NCI-H187 (cell line): ENCODE measurements around the gene FUT3.
"Not testable (repeated sequence)": the region's sequence is repeated elsewhere in the genome, so short reads cannot be mapped to it uniquely, and the experiment has no call there.

Experiments used
- DNase-seq, 2 experiments: peaks; one replicate each; lab custom pipeline; 2025; lab: John Stamatoyannopoulos, UW

Gene FUT3

GRCh38 chr19:5848621-5849020 is 2.6 kb downstream of the FUT3 start:
- not testable (repeated sequence) for DNase-seq

- not testable (repeated sequence) for DNase-seq
Observed at GRCh38 chr19:5847846-5848245, 3.4 kb downstream of the FUT3 start.

GRCh38 chr19:5844456-5845433 is 6.5 kb downstream of the FUT3 start:
- no peak for DNase-seq

GRCh38 chr19:5843295-5843927 is 7.8 kb downstream of the FUT3 start:
- DNase-seq: no peak

GRCh38 chr19:5841735-5842111 is 9.5 kb downstream of the FUT3 start:
- DNase-seq: not testable (repeated sequence)

GRCh38 chr19:5839065-5840017 is 11.9 kb downstream of the FUT3 start, which contains the start of gene FUT6:
Gene FUT6 (minus strand): TSS chr19:5839702. CDS start chr19:5832567, 7,135 bp downstream.
- no peak for DNase-seq

- DNase-seq: no peak
Observed at GRCh38 chr19:5838353-5839064, 12.7 kb downstream of the FUT3 start.

GRCh38 chr19:5837761-5838352 is 13.4 kb downstream of the FUT3 start:
- DNase-seq: no peak

GRCh38 chr19:5832527-5833216 is 18.6 kb downstream of the FUT3 start:
- no peak for DNase-seq

GRCh38 chr19:5832061-5832460 is 19.2 kb downstream of the FUT3 start:
- DNase-seq: no peak

GRCh38 chr19:5831159-5831558 is 20.1 kb downstream of the FUT3 start:
- no peak for DNase-seq

GRCh38 chr19:5829567-5830310 is 21.5 kb downstream of the FUT3 start:
- no peak for DNase-seq

- DNase-seq: peak; percentile 5 to 25
Observed at GRCh38 chr19:5828661-5829566, 22.3 kb downstream of the FUT3 start.

GRCh38 chr19:5827891-5828660 is 23.2 kb downstream of the FUT3 start:
- peak; percentile 60 to 69 for DNase-seq

GRCh38 chr19:5827342-5827890 is 23.8 kb downstream of the FUT3 start:
- DNase-seq: no peak

GRCh38 chr19:5826531-5827341 is 24.5 kb downstream of the FUT3 start:
- DNase-seq: peak; percentile 45 to 51
